NOMO-1 treated with dmso at 0.1 percent for 144 hours (cell line): ENCODE results near the gene ITGB4.
"Not testable (repeated sequence)": the region's sequence is repeated elsewhere in the genome, so short reads cannot be mapped to it uniquely, and the experiment has no call there.

Experiments
- DNase-seq: peaks from one replicate; lab custom pipeline; 2025; ENCODE audit not compliant: unreplicated experiment; lab: John Stamatoyannopoulos, UW

ITGB4 gene

DNA sequence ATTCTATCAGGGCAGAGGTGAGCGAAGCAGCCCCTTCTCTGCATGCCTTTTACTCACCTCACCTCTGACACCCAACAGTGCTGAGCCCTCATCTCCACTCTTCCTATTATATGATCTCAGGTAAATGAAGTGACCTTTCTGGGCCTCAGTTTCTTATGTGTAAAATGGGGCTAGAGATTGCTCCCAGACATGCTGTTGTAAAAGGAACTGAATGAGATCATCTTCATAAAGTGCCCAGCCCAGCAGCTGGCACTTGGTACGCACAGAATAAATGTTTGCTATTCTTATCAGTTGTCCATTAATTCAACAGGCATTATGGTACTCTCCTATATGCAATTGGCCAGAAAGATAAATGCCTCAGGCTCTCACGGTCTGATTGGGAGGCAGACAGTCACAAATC lies 48.3 kb downstream of the ITGB4 start:
- DNase-seq, result no peak

DNA sequence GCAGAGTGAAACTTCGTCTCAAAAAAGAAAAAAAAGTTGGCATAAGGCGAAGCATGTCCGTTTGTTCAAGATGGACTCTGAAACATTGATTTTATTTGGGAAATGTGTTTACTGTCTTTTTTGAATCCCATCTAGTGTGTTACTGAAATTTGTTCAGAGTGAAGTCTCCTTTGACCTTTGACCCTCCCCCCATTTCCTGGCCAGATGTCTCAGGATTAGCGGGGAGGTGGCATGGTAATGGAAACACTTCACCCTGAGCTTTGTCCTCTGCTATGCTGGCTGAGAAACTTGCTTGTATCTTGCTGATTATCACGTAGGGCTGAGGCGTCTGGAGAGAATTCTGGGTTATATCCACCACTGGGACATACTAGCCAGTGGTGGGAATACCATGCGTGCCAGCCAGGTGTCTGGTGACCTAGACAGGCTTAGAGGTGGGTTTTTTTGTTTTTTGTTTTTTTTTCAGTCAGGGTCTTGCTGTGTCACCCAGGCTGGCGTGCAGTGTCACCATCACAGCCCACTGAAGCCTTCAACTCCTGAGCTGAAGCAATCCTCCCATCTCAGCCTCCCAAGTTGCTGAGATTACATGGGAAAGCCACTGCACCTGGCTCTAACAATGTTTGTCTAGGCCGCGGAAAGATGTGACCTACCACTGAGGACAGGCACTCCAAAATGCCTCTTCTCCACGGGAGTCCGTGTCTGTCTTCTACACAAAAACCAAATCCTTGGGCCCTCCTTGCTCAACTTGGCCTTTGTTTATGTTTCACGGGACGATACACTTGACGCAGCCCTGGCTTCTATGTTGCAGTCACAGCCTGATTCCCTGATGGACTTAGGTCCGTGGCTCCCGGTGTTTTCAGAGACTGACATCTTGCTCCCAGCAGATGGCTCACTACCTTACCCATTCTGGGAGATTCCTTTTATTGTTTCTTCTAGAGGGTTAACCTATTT lies 50.3 kb downstream of the ITGB4 start:
- no peak for DNase-seq

DNA sequence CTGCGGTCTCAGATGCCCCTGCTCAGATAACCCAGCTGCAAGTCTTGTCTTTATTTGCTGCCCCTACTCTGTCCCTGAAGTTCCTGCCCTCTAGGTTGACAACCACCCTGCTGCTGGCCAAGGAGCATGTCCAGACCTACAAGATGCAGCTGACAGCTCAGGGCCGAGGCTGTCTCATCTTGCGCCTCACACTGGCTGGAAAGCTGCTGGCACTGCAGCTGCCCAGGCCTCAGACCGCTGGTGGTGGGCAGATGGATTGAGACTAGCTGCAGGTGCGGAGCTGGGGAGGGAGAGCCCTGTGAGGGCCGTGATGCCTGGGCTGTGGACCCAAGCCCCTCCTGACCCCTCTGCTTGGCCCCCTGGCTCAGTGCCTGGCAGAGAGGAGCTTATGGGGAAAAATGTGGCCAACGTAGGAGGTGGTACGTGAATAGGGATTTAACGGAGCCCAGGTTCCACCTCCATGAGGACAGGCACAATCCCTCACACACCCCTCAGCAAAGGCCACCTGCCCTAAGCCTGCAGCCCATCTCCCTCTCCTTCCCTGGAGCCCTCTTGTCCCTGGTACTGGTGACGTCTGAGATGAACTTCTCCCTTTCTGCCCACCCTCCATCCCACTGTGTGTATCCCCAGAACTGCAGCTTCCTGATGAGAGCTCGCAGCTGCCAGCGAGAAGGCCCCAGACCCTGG lies 52.0 kb downstream of the ITGB4 start:
- DNase-seq, result no peak

DNA sequence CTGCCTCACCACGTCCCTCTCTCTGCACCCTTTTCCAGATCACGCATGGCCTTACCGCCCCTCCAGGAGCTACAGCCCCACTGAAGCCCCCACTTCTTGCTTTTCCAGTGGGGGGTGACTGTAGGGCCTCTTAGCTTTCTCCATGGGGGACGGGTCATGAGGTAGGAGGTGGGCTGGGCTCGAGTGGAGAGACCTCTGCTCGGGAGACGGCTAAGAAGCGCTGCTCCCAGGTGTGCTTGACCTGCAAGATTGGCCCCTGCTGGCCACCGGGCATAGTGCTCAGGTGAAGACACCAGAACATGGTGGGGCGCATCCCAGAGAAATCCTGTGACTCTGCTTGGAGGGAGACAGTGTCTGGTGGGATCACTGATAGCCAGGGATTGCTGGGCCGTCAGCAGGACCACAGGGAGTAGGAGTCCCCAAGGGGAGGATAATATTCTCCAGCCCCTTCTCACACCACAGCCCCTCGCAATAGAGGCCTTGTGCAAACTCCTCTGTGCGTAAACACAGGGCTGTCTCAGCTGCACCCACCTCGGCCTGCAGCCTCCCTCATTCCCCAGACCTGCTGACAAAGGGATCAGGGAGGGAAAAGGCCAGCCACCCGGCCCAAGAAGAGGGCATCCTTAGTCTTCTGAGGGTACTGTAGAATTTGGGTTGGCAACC lies 52.7 kb downstream of the ITGB4 start:
- no peak for DNase-seq

DNA sequence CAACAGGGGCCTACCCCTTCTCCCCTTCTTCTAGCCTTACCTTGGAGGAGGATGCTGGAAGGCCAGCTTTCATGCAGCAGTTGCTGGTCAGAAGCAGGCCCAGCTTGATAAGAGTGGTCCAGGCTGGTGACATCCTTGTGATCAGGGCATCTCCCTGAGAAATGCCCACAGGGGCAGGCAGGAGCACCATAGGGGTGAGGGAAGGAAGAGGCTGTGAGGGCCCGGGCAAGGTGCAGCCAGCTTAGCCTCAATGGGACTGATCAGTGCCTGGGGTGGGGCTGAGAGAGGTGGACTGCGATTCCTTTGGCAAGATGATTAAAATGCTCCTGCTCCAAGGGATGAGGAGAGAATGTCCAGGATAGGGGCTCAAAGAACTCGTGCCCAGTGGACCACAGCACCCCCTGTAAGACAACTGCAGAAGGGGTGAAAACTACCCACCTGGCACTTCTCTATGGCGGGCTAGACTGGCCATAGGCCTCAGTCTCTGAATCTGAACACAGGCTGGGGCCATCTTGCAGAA lies 53.3 kb downstream of the ITGB4 start:
- DNase-seq, result no peak

DNA sequence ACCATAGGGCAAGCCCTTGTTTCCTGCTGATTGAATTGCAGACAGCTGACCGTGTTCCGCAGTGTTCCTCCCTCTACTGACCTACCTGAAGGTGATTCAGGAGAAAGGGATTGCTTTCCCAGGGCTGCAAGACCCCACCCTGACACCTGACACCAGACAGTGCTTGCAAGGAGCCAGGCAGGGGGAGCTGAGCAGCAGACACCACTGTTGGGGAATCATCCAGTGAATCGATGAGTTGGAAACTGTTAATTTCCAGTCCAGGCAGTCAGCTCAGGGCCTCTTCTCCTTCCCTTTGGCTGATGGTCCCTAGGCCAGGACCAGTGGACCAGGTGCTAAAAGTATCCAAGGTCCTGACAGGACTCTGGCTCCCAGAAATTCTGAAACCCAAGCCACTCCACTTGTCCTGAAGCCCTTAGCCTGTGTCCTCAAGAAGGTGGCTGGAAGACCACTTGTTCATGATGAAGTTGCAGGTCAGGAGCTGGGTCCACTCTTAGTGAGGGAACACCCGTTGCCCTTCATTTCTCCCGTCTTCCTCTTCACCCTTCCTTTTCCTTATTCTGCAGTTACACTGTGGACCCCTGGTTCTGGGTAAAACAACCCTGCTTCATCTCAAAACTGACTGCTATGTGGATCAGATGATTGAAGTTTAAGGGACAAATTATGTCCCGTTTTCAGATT lies 53.9 kb downstream of the ITGB4 start:
- DNase-seq, result no peak

DNA sequence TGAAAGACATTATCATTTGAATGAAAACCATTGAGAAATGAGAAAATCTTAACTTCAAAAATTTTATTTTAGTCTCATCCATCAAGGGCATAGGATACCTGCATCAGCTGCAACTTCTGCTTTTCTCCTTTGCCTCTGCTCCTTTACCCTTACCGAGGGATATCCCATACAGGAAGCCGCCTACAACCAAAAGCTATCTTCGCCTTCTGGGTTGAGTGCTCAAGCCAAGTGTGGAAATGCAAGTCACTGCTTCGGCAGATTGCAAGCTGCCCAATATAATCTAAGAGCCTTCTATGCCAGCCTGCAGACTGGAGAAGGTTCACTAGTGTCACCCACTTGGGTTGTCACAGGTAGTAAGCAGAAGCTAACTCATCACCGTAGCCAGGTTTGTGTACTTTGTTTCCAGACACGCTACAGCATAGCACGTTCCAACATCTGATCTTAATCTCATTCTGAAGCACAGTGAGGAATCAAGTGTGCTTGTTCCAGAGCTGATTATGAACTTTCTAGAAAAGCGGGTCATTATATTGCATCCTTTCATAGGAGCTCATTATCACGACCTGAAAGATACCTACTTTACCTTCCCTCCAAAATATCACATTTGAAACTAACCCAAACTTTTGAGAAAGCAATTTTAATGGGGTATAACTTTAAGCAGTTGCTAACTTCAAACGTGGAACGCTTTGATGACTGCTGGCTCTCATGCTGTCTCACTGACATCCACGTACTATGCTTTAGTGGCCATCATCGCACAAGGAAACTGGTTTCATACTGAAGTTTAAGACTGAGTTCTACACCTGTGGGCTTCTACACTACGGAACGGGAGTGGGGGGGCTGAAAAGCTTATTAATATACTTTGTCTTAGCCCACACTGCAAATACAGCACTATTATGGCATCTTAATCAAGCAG lies 55.4 kb downstream of the ITGB4 start:
- DNase-seq, result peak; percentile 23

DNA sequence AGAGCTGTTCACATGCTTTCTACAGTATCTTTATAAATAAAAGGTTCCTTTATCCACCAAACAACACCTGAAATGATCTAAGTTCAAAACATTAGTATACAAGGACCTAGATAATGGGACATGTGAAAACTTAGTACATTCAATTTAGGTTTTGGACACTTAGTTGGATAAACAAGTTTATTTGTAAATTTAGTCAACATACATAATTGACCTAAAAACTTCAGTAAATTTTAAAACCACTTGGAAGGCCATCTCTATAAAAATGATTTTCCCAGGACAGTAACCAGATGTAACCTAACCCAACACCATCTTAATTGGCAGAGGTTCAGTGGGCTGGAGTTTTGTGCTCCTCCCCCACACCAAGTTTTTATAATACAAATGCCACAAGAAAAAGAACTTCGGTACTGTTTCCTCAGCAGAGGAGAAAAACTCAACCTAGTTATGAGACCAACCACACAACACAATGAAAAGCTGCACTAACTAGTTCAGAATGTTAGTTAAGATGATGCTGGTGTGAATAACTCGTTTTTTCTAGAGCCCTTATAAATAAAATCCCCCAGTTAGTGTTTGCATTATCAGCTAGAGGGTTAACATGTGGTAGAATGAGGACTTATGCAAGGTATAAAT lies 56.1 kb downstream of the ITGB4 start:
- no peak for DNase-seq

DNA sequence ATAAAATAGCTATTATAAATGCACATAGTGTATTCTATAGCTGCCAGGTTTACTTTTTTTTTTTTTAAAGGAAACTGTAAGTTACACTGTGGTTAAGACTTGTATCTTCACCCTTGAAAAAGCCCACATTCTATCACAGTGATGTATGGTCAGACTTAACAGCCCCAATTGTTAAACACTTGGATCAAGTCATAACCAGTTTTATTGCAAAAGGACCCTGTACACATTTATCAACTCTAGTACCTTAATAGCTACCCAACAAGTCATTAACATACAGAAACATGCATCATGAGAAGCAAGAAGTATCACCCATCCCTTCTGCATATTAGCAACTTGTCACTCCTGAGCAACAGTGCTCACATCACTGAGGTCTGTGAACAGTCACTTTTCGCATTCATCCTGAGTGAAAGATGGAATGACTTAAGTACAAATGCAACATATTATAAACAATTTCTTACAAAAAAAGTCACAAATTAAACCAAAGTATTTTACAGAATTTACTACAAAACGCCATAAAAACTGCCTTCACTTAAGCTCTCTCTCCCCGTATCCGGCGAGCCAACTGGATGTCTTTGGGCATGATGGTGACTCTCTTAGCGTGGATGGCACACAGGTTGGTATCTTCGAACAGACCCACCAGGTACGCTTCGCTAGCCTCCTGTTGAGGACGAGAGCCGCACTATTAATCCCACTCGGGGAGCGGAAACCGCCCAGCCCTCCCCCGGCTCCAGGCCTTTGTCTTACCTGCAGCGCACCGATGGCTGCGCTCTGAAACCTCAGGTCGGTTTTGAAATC lies 57.0 kb downstream of the ITGB4 start:
- DNase-seq, result not testable (repeated sequence)

DNA sequence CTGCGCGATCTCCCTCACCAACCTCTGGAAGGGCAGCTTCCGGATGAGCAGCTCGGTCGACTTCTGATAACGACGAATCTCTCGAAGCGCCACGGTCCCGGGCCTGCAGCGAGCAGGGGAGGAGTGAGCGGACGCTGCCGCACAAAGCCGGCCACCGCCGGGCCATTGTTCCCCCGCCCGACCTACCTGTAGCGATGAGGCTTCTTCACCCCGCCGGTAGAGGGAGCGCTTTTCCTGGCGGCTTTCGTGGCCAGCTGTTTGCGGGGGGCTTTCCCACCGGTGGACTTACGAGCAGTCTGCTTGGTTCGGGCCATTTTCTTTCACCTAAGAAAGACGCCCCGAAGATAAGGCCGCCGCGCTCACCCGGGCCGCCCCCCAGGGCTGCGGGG lies 57.6 kb downstream of the ITGB4 start:
- DNase-seq, result peak; percentile 68

DNA sequence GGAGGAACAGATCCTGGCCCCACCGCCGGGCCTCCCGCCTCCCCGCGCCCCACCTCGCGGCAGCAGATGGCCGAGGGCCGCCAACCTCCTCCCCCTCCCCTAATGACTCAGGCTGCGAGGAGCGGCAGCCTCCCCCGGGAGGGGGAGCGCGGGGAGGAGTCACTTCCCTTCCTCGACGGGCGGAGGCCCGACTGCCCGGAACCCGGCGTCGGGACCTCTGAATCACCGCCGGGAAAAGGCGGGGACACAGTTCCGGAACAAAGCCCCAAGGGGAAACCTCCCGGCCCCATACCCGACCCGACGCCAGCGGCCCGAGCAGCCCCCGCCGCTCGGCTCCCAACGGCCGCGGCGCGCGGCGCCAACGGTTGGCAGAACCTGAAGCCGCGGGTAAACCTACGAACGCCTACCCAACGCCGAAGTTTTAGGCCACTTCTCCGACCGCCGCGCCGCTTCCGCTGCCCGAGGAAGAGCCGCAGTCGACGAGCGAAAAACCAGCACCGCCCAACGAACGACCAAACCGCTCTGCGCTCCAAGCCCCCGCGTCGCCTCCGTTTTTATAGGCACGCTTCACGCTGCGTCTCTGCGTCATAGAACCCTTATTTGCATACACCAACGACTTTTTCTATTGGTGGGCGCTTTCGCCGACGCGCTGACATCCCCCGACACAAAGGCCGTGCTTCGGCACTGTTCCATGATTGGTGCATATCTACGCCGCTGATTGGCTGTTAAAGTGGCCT lies 58.2 kb downstream of the ITGB4 start:
- DNase-seq, result peak; percentile 97

DNA sequence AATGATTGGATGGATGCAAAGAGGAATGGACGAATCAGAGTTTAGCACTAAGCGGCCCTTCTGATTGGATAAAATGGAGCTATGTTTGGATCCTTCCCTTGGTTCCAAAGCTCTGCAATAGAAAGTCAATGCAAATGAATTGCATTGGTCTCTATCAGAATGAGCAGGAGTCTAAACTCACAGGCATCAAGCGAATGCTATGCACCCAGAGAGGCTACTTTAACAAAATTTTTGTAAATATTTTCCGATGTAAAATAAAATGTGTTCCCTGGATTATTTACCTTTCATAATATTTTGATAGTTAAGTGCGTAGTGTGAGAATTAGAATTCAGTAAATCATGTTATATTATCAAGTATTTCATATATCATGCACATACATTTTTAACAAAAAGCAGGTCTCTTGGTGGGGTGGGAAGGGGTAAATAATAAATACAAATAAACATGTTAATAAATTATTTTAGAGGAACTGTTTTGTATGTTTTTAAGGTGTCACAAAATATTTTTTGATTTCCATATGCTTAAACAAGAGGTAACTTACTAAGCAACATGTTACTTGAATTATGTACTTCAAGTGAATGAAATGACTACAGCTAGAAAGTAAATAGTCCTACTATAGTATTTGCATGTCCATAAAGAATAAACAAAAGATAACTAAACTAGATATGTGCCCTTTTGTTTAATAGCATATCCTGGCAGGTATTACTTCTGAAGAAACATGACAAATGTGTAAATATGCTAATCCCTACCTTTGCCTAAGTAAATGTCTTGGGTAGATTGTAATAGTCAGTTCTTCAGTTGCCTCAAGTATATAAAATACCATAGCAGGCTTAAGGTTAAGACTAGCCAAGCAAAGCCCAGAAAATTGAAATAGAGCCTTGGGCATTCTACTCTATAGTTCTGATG lies 59.0 kb downstream of the ITGB4 start:
- DNase-seq, result no peak

DNA sequence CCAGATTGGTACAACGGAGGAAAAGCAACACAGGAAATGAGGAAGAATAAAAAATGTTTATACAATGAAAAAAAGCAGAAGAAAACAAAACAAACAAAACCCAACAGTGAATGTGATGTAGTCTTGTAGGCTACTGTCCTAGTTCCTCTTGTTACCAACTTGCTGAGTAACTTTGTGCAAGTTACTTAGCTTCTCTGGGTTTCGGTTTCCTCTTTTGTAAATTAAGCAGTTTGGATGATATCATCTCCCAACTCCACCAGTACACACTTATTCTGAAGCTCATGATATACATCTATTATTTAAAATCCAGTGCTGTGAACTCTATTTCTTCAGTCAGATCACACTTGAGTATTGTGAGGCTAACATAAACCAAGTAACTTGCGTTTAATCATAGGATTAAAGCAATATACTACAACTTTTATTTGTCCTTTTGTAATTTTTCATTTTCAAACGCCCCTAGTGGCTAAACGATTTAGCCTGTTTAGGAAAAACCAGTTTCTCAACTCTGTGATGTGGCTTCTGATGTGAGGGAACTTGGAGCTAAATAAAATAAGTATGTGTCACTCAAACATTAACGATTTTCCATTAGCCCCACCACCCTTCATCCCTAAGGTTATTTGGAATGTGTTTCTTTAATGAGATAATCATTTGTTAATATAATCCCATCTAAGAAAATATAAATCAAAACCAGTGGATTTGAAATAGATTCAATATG lies 62.0 kb downstream of the ITGB4 start:
- peak; percentile 78 for DNase-seq

DNA sequence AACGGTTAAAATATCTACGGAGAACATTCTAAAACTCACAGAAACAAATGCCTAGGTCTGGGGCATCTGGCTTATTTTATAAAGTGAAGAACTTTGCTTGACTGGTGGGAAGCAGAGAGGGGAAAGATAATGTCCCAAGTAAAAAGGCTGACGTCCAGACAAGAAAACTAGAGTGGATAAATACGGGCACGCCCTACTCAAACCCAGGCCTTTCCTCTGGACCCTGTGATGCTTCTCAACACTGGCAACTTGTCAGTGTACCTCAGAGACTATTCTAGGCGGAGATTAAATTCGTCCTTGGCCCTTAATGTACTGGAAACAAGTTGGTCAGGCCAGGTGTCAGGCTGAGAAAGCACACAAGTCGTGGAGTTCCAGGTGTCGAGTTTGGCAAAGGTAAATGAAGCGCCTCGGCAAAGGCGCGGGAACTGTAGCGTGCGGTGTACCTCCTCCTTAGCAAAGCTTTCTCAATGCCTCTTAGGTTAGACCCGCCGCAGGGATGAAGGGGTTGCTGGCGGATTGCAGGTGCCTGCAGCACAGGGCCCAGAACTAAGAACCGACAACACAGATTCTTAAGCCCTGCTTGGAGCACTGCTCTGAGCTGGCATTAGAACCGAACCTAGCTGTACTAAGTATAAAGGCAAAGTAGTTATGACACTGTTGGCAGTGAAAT lies 62.7 kb downstream of the ITGB4 start:
- no peak for DNase-seq

DNA sequence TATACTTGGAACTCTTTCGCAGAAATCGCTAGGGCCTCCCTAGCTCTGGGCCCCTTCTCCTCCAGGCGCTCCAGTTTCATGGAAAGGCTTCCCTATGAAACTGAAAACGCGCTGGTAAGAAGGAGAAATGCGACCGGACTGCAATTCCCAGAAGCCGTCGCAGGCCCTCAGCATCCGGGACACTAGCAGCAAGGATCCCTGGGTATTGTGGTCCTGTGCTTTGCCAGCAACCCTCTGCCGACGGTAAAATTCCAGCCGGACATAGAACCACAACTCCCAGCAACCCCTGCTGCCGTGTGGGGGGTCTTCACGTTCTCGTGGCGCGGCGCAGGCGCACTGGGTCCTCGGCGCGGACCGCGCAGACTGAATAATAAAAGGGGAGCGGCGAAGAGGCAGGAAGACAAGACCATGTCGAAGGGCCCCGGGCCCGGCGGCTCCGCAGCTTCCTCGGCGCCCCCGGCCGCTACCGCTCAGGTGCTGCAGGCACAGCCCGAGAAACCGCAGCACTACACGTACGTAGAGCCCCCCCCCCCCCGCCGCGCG lies 63.3 kb downstream of the ITGB4 start, which contains the start of gene UNK:
Gene UNK (plus strand): TSS at position 334 of the 543 bp plus-strand sequence. CDS start 75 bp downstream, at position 409.
- DNase-seq, result peak; percentile 97
